Urinary bladder (tissue), 4 donors: Measurements from ENCODE around the gene CSAG3. TPM values are rescaled to one million over a fixed set of nuclear protein-coding genes. Genes with fewer than 3 reads are reported as not detected.
"Not testable (repeated sequence)": the region's sequence is repeated elsewhere in the genome, so short reads cannot be mapped to it uniquely, and the experiment has no call there.

Source experiments
- DNase-seq: peaks from one replicate; pipeline ENCODE4 v3.0.0-alpha.2; 2015; ENCODE audit errors: extremely low spot score
- H3K27ac ChIP-seq: one replicate; pipeline ENCODE4 v1.5.1; 2013; ENCODE audit warnings: low read depth, mild to moderate bottlenecking, moderate library complexity
- H3K36me3 ChIP-seq: one replicate; pipeline ENCODE4 v1.6.1; 2013; ENCODE audit warnings: mild to moderate bottlenecking, moderate library complexity; ENCODE audit not compliant: insufficient read depth
- H3K4me1 ChIP-seq: one replicate; pipeline ENCODE4 v1.6.1; 2013; ENCODE audit warnings: mild to moderate bottlenecking, moderate library complexity; ENCODE audit not compliant: insufficient read depth
- H3K4me3 ChIP-seq: one replicate; pipeline ENCODE4 v1.5.1; 2013; ENCODE audit warnings: low read depth, low read length
- WGBS: extraction: QIAGEN DNeasy Blood & Tissue Kit; methylation state at CpG from one replicate; pipeline ENCODE4 v1.1.7; 2013; 5-methylcytosine and 5-hydroxymethylcytosine counted together
- polyA plus RNA-seq: library from polyadenylated mRNA; stranded (reverse); fragments of 200-250 nt; gene quantifications from one replicate; pipeline ENCODE4 v1.2.3, GENCODE V29; 2013
- total RNA-seq: library from RNA; depleted of rRNA; stranded (reverse); fragments of >200 nt; gene quantifications from one replicate; pipeline ENCODE4 v1.2.3, GENCODE V29; 2014
- donor health status: healthy with polysubstance abuse.
- donor health status: healthy.

Gene CSAG3
- total RNA-seq (not detected), polyA plus RNA-seq (not detected)

- H3K27ac ChIP-seq, DNase-seq, H3K4me1 ChIP-seq, H3K36me3 ChIP-seq, H3K4me3 ChIP-seq: not testable (repeated sequence)
- WGBS = no CpG with 5 or more reads among the region's 2 CpGs
Measured at GRCh38 chrX:152758918-152759317, at the start of gene CSAG3. Gene CSAG3 (plus strand): TSS chrX:152759218.

- not testable (repeated sequence) for H3K4me3 ChIP-seq, H3K27ac ChIP-seq, H3K4me1 ChIP-seq, H3K36me3 ChIP-seq, DNase-seq
- no CpG with 5 or more reads among the region's 5 CpGs for WGBS
Measured at GRCh38 chrX:152713195-152713594, 45.8 kb upstream of the CSAG3 start.

GRCh38 chrX:152713815-152714787, 44.9 kb upstream of the CSAG3 start, which contains the start of gene MAGEA2B:
Gene MAGEA2B (plus strand): TSS chrX:152714628. CDS start chrX:152717107, 2,479 bp downstream.
- H3K27ac ChIP-seq, H3K4me3 ChIP-seq, H3K36me3 ChIP-seq, H3K4me1 ChIP-seq, DNase-seq: not testable (repeated sequence)
- WGBS = no CpG with 5 or more reads among the region's 35 CpGs

GRCh38 chrX:152725409-152725808, 33.6 kb upstream of the CSAG3 start:
- Histone ChIP-seq H3K36me3 (no peaks in the 10 kb centered on the region), H3K27ac (no peak overlapping the region), H3K4me1 (no peaks in the 10 kb centered on the region), H3K4me3 (no peak overlapping the region)
- 71% methylated on average over 7 of the region's 7 CpGs for WGBS
- DNase-seq = no peak

GRCh38 chrX:152733261-152733975, 25.6 kb upstream of the CSAG3 start, which contains the start of the genes CSAG1 and MAGEA12:
Gene CSAG1 (minus strand): TSS chrX:152733721. CDS start chrX:152732460, 1,261 bp downstream.
Gene MAGEA12 (plus strand): TSS chrX:152733757. CDS start chrX:152736162, 2,405 bp downstream.
- 91% methylated on average over 19 of the region's 21 CpGs for WGBS
- Histone ChIP-seq H3K36me3 (no peaks in the 10 kb centered on the region), H3K4me3 (no peak within 1 kb of the TSS), H3K4me1 (no peaks in the 10 kb centered on the region), H3K27ac (no peak within 1 kb of the TSS)
- no peak for DNase-seq

- H3K4me3 ChIP-seq, DNase-seq, H3K4me1 ChIP-seq, H3K27ac ChIP-seq, H3K36me3 ChIP-seq: not testable (repeated sequence)
- 93% methylated on average over 20 of the region's 22 CpGs for WGBS
Measured at GRCh38 chrX:152734143-152734858, 24.7 kb upstream of the CSAG3 start.

GRCh38 chrX:152735101-152735500, 23.9 kb upstream of the CSAG3 start:
- Histone ChIP-seq H3K27ac (no peak overlapping the region), H3K4me1 (no peaks in the 10 kb centered on the region), H3K36me3 (no peaks in the 10 kb centered on the region), H3K4me3 (no peak overlapping the region)
- WGBS = 83% methylated on average over 2 of the region's 2 CpGs
- DNase-seq = no peak

- Histone ChIP-seq H3K27ac (no peak overlapping the region), H3K4me3 (no peak overlapping the region), H3K4me1 (no peaks in the 10 kb centered on the region), H3K36me3 (no peaks in the 10 kb centered on the region)
- DNase-seq = no peak
- 93% methylated on average over 12 of the region's 12 CpGs for WGBS
Measured at GRCh38 chrX:152735860-152736511, 23.0 kb upstream of the CSAG3 start.

- not testable (repeated sequence) for DNase-seq, H3K36me3 ChIP-seq, H3K27ac ChIP-seq, H3K4me1 ChIP-seq, H3K4me3 ChIP-seq
- WGBS = 86% methylated on average over 12 of the region's 12 CpGs
Measured at GRCh38 chrX:152736528-152736927, 22.5 kb upstream of the CSAG3 start.

GRCh38 chrX:152738560-152738959, 20.5 kb upstream of the CSAG3 start:
- Histone ChIP-seq H3K4me3 (no peak overlapping the region), H3K4me1 (no peaks in the 10 kb centered on the region), H3K36me3 (no peaks in the 10 kb centered on the region), H3K27ac (no peak overlapping the region)
- WGBS = 88% methylated on average over 5 of the region's 5 CpGs
- DNase-seq = no peak

- not testable (repeated sequence) for DNase-seq, H3K4me3 ChIP-seq, H3K36me3 ChIP-seq, H3K4me1 ChIP-seq, H3K27ac ChIP-seq
- no CpG with 5 or more reads among the region's 35 CpGs for WGBS
Measured at GRCh38 chrX:152753686-152754650, 5.0 kb upstream of the CSAG3 start, which contains the start of gene MAGEA2. Gene MAGEA2 (minus strand): TSS chrX:152753842. CDS start chrX:152751363, 2,479 bp downstream.

GRCh38 chrX:152754871-152755270, 4.1 kb upstream of the CSAG3 start:
- WGBS = no CpG with 5 or more reads among the region's 5 CpGs
- not testable (repeated sequence) for H3K4me3 ChIP-seq, DNase-seq, H3K4me1 ChIP-seq, H3K36me3 ChIP-seq, H3K27ac ChIP-seq
